ENCODE results near the gene ZCCHC24. TPM values are rescaled to one million over a fixed set of nuclear protein-coding genes. Genes with fewer than 3 reads are reported as not detected.
"Not testable (repeated sequence)": the region's sequence is repeated elsewhere in the genome, so short reads cannot be mapped to it uniquely, and the experiment has no call there.

The ZCCHC24 gene
- total RNA-seq, 1 donor from 2014 or later, result 31.8 TPM

DNA sequence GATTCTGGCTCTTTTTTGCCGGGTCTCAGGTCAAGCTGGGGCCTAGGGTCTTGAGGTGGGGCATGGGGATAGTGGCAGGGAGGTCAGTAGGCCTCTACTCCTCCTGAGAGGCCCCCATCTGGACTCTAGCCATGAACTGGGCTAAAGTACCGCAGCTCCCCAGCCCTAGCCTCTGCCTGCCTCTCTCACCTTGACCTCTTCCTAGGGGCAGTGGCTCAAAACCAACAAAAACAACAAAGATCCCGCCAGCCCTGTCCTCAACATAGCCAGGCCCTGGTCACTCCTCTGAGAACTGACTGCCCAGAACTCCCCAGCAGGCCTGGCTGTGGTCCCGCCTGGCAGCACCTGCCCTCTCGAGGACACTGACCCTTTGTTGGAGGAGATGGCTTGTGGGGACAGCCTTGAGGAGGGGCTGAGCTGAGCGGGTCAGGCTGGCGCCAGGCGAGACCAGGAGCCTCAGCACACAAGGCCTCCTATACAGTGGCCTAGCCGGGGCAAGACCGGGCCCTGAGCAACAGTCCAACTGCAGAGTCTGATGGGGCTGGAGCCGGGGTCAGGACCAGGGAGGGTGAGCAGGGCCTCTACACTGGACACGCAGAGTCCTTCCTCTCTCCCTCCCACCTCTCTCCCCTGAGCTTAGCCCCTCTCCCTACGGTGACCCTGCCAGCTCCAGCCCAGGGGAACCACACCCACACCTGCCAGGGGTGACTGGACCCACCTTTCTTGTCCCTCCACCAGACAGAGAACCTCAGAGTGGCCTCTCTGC, 109.8 kb downstream of the ZCCHC24 start:
- H3K4me3 Mint-ChIP-seq, result no peak overlapping the region
- H3K4me1 Mint-ChIP-seq, result no peaks in the 10 kb centered on the region
- TF ChIP-seq, protein P1, sequence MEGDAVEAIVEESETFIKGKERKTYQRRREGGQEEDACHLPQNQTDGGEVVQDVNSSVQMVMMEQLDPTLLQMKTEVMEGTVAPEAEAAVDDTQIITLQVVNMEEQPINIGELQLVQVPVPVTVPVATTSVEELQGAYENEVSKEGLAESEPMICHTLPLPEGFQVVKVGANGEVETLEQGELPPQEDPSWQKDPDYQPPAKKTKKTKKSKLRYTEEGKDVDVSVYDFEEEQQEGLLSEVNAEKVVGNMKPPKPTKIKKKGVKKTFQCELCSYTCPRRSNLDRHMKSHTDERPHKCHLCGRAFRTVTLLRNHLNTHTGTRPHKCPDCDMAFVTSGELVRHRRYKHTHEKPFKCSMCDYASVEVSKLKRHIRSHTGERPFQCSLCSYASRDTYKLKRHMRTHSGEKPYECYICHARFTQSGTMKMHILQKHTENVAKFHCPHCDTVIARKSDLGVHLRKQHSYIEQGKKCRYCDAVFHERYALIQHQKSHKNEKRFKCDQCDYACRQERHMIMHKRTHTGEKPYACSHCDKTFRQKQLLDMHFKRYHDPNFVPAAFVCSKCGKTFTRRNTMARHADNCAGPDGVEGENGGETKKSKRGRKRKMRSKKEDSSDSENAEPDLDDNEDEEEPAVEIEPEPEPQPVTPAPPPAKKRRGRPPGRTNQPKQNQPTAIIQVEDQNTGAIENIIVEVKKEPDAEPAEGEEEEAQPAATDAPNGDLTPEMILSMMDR (IDR thresholded peaks at IDR 0.05; ENCODE audit: unreplicated experiment), result no peak
- no peak for DNase-seq (ENCODE audit: low spot score in 2 of 2, unreplicated experiment in 2 of 2)
- H3K27me3 Mint-ChIP-seq (ENCODE audit: low read depth), result no peaks in the 10 kb centered on the region
- no peaks in the 10 kb centered on the region for H3K36me3 Mint-ChIP-seq
- H3K9me3 Mint-ChIP-seq, result peaks cover 4% of the 10 kb centered on the region
- H3K27ac Mint-ChIP-seq, result no peak overlapping the region

DNA sequence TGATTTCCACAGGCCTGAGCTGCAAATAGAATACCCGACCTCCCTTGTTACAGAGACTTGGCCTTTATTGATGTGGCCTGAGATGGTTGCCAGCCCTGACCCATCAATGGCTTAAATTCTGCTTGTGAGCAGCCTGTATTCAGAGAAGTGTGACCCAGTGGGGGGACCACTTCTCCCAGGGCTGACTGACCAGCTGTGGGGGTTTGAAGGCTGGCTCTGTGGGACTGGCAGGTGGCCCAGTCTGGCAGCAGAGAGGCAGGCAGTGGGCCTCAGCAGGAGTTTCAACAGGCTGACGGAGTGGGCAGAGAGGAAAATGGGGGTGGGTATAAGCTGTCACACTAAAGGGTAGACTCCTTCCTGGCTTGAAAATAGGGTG, 110.3 kb downstream of the ZCCHC24 start:
- H3K27ac Mint-ChIP-seq, result no peak overlapping the region
- TF ChIP-seq, protein P1 (IDR thresholded peaks at IDR 0.05; ENCODE audit: unreplicated experiment), result no peak
- H3K36me3 Mint-ChIP-seq, result no peaks in the 10 kb centered on the region
- DNase-seq (ENCODE audit: low spot score in 2 of 2, unreplicated experiment in 2 of 2), result no peak
- H3K4me3 Mint-ChIP-seq, result no peak overlapping the region
- H3K4me1 Mint-ChIP-seq, result no peaks in the 10 kb centered on the region
- peaks cover 4% of the 10 kb centered on the region for H3K9me3 Mint-ChIP-seq
- H3K27me3 Mint-ChIP-seq (ENCODE audit: low read depth), result no peaks in the 10 kb centered on the region

DNA sequence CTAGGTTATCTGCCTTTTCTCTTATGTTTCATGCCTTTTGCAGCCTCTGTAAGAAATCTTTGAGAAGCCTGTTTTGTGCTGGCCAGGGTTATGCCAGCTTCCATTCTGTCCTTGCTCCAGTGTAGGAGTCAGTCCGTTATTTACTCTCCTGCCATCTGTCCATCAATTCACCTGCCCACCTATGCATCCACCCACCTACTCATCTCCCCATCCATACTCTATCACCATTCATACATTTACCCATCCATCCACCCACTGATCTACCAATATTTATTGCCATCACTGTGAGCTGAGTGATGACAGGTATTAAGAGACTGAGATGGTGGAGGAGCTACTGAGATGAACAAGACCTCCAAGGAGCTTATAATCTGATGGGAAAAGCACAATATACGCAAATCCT, 110.9 kb downstream of the ZCCHC24 start:
- Mint-ChIP-seq H3K27me3 (ENCODE audit: low read depth) (no peaks in the 10 kb centered on the region), H3K9me3 (peaks cover 4% of the 10 kb centered on the region), H3K4me1 (no peaks in the 10 kb centered on the region), H3K27ac (no peak overlapping the region), H3K4me3 (no peak overlapping the region), H3K36me3 (no peaks in the 10 kb centered on the region)
- TF ChIP-seq, protein P1 (IDR thresholded peaks at IDR 0.05; ENCODE audit: unreplicated experiment), result no peak
- no peak for DNase-seq (ENCODE audit: low spot score in 2 of 2, unreplicated experiment in 2 of 2)

DNA sequence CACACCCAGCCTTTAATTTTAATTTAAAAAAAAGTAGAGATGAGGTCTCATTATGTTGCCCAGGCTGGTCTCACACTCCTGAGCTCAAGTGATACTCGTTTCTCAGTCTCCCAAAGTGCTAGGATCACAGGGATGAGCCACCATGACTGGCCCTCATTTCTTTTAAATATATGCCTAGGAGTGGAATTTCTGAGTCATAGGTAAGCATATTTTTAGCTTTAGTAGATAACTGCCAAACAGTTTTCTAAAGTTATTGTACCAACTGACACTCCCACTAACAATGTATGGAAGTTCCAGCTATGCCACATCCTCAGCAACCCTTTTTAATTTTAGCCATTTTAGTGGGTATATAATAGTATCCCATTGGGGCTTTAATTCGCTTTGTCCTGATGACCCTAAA, 111.9 kb downstream of the ZCCHC24 start:
- no peaks in the 10 kb centered on the region for H3K27me3 Mint-ChIP-seq (ENCODE audit: low read depth)
- no peaks in the 10 kb centered on the region for H3K36me3 Mint-ChIP-seq
- H3K4me3 Mint-ChIP-seq, result no peak overlapping the region
- TF ChIP-seq, protein P1 (IDR thresholded peaks at IDR 0.05; ENCODE audit: unreplicated experiment), result no peak
- no peak for DNase-seq (ENCODE audit: low spot score in 2 of 2, unreplicated experiment in 2 of 2)
- H3K9me3 Mint-ChIP-seq, result peaks cover 4% of the 10 kb centered on the region
- no peak overlapping the region for H3K27ac Mint-ChIP-seq
- no peaks in the 10 kb centered on the region for H3K4me1 Mint-ChIP-seq

DNA sequence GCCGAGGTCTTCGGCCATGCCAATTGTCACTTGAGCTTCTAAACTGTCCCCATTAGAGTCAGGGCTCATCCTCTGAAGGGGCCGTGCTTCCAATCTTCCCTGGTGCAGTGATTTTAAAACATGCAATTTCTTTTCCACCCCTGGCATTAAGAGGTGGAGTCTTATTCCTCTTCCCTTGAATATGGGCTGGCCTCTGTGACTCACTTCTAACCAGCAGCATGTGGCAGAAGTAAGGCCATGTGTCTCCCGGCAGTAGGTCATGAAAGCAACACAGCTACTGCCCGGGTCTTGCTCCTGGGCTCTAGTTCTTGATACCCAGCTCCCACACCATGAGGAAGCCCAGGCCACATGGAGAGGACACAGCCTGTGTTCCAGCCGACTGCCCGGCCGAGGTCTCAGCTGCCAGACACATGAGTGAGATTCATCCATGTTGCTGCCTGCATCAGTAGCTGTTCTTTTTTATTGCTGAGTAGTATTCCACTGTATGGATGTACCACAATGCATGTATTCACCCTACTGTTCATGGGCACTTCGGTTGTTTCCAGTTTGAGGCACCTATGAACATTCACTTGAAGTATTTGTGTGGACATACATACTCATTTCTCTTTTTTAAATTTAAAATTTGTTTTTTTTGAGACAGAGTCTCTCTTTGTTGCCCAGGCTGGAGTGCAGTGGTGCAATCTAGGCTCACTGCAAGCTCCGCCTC, 112.7 kb downstream of the ZCCHC24 start:
- H3K27me3 Mint-ChIP-seq (ENCODE audit: low read depth), result not testable (repeated sequence)

More for the DNA sequence above, 112.7 kb downstream of the ZCCHC24 start:
- not testable (repeated sequence) for H3K9me3 Mint-ChIP-seq; H3K27ac Mint-ChIP-seq; DNase-seq (ENCODE audit: low spot score in 2 of 2, unreplicated experiment in 2 of 2); H3K4me1 Mint-ChIP-seq; H3K36me3 Mint-ChIP-seq; H3K4me3 Mint-ChIP-seq

Other genes starting within 250 kb of the ZCCHC24 start
- gene PPIF, start 98.2 kb downstream of the ZCCHC24 start, total RNA-seq, result 35.1 to 37.3 TPM (median 36.3 TPM) in 3 replicates
- 0.07 TPM in 2 of 3 replicates, not detected in the other for gene EIF5AL1, start 66.9 kb upstream of the ZCCHC24 start, total RNA-seq
- gene SFTPA2, start 114.8 kb upstream of the ZCCHC24 start, total RNA-seq, result 0.11 to 0.34 TPM (median 0.16 TPM) in 3 replicates
- not detected in 3 replicates for gene SFTPA1, start 165.3 kb upstream of the ZCCHC24 start, total RNA-seq